ENCODE measurements around the gene ABCA12.

Gene ABCA12

DNA sequence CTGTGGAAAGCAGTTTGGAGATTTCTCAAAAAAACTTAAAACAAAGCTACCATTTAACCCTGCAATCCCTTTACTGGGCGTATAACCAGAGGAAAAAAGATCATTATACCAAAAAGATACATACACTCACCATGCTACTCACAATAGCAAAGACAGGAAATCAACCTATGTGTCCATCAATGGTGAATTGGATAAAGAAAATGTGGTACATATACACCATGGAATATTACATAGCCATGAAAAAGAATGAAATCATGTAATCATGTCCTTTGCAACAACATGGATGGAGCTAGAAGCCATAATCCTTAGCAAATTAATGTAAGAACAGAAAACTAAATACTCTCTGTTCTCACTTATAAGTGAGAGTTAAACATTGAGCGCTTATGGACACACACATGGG, 18.6 kb downstream of the ABCA12 start:
- no peak for DNase-seq (ENCODE audit: low spot score)

DNA sequence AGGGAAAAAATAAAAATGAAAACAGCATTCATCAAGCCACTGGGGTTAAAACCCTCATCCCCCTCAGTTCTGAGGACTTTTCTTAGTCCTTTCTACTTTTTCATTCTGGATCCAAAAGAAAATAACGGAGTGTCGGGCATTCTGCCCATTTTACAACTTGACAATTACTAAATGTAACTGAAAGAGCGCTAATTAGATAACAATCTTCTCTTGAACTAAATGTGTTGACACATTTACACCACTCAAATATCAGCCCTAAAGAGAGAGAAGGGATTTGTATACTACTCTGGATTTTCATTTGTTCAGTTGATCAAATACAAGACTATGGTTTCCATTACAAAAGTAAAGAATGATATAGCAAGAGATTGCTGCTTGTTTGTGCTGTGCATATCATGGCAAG, 27.5 kb downstream of the ABCA12 start:
- DNase-seq (ENCODE audit: low spot score): no peak

DNA sequence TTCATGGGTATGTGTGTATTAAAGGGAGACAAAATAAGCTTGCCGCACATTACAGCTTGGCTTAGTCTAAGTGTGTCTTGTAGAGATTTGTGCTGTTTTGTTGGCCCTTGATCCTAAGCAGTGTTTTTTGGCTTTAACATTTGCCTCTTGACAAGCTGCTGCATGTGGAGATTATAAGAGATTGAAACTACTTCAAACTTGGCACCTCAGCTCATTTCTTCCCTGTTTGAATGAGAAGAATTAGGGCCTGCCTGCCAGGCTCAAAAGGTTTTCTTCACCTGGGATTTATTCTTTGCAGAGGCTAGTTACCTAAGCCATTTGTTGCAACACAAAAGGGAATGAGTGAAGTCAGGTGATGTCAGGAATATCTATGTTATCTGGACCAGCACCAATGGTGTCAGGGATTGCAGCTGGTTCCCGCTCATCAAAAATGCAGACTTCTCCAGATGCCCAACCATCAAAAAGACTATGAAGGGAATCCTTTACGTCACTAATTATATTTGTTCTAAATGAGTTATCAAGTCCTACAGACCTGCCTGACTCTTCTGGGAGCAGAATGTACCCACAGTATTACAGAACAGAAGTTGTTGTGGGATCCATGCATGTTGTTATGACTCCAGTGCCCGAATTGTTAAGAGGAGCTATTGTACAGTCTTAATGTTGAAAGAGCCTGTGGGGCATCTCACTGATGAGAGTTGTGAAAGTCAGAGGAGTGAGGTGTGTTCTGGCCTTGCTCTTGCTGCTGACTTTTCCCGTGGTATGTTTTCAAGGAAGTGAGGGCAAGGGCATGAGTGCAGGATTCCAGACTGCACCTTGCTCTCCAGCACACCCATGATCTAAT, 31.0 kb downstream of the ABCA12 start:
- DNase-seq (ENCODE audit: low spot score): no peak

DNA sequence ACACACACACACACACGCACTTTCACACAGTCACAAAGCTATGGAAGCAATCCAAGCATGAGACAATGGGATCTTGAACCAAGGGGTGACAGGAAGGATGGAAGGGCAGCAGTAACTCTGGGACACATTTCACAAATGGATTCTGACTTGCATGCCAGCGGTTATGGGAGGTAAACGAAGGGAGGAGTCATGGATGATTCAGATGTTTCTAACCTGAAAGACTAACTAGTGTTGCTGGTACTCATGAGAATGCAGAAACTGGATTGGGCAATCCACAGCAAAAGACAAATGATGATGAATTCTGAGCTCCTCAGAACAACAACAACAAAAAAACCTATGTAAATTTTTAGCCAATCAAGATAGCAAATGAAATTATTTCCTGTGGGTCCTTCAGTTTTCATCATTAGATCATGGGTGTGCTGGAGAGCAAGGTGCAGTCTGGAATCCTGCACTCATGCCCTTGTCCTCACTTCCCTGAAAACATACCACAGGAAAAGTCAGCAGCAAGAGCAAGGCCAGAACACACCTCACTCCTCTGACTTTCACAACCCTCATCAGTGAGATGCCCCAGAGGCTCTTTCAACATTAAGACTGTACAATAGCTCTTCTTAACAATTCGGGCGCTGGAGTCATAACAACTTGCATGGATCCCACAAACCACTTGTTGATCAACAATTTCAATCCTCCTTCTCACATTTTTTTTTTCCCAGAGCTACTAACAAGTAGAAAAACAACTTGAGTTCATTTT, 32.6 kb downstream of the ABCA12 start:
- DNase-seq (ENCODE audit: low spot score): no peak

DNA sequence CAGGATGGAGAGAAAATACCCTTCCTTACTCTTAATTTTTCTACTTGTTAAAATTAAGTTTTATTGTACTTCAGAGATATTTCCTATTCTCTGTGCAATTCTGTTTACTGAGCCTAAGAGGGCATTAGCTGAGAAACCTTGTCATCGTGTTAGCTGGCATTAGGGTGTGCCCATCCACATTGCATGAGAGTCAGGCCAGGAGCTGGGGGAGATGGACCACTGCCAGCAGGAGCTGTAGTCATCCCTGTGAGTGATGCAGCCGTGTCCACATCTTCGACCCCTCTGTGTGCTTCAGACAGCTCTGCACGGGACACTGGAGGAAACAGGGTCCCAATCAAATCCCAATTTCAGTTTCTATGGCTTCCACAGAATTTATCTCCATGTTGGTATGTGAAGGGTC, 34.2 kb downstream of the ABCA12 start:
- DNase-seq (ENCODE audit: low spot score): no peak

DNA sequence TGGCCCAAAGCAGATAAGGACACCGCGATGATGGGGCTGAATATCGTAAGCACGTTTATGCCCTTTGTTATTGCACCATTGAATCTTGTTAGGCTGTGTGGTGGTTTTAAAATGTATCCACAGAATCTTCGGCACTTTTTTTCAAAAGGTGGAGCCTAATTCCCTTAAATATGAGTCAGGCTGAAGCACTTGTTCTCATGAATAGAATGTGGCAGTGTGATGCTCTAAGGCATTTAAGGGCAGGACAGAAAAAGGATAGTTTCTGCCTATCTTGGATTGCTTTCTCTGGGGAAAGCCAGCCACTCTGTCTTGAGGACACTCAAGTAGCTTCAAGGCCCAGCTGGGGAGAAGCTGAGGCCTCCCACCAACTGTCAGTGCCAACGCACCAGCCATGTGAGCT, 39.6 kb downstream of the ABCA12 start:
- DNase-seq (ENCODE audit: low spot score): no peak

DNA sequence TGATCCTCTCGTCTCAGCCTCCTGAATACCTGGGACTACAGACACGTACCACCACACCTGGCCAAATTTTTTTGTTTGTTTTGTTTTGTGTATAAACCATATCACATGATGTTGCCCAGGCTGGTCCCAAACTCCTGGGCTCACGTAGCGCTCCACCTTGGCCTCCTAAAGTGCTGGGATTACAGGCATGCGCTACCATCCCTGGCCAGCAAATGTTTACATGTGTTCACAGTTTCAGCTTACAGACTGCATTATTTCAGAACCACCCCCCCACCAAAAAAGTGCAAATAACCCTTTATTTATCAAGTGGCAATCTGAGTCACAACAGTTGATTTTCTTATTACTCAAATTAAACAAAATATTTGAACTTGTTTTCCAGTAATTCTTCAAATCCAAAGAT, 54.3 kb downstream of the ABCA12 start:
- DNase-seq (ENCODE audit: low spot score): no peak

DNA sequence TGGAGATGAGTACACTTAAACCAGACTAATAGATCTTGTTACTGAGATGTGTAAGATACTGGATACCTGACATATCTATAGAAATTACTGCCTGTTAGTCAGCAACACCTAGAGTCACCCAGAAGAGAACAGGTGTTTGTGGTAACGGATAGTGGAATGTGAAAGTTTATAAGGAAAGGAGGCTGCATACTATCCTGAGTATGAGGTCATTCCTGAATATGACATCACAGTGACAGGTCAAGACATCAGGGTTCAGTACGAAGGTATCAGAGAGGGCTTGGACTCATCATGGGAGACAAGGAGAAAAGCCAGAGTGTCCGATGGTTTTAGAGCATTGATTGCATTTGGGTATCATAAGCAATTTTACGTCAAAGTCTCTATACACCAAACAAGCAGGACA, 55.3 kb downstream of the ABCA12 start:
- no peak for DNase-seq (ENCODE audit: low spot score)

DNA sequence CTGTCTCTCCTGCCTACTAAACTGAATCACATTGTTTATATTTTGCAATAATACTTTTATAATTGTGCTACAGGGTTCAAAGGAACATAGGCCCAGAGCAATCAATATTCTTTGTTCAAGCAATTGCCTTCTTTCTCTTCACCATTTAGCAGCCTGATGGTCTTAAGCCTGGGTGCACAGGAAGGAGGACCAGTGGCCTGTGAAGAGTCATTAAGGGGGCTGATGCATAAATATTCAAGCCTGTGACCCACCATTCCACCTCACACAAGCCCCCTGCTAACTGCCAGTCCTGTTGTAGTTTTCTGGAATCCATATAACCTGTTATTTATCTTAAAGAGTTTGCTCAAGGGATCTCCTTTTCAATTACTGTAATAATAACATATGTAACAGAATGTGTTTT, 56.0 kb downstream of the ABCA12 start:
- DNase-seq (ENCODE audit: low spot score): no peak

DNA sequence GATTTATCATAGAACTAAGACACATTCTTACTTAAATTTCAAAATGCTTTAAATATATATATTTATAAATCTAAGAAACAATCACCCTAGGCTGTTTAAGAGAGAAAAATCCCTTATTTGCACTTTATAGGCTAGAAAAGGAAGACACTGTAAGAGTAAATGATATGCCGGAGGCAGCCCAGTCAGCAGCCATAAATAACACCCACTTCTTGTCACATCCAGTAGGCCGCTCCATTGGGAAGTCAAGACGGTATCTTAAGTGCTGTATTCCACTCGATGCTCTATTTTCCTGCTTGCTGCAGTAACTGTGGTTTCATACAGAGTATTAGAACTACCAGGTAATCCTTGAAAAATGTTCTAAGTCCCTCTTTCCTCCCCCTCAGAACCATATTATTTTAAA, 57.9 kb downstream of the ABCA12 start:
- no peak for DNase-seq (ENCODE audit: low spot score)

DNA sequence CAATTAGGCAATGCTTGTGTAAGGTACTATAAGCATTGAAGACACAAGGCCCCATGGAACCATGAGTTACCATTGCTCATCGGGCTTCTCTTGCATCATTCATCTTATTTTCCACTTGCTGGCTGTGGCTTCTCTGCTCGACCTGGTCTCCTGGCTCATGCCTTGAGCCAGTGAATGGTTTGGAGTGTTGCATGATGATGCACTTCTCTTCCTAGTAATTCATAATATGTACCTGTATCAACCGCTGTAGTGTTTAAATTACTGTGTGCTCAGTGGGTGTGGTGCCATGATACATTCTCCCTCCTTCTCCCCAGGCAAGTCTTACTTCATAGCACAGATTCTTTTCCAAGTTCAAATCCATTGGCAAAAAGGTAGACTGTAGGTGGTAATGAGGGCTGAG, 66.8 kb downstream of the ABCA12 start:
- no peak for DNase-seq (ENCODE audit: low spot score)

DNA sequence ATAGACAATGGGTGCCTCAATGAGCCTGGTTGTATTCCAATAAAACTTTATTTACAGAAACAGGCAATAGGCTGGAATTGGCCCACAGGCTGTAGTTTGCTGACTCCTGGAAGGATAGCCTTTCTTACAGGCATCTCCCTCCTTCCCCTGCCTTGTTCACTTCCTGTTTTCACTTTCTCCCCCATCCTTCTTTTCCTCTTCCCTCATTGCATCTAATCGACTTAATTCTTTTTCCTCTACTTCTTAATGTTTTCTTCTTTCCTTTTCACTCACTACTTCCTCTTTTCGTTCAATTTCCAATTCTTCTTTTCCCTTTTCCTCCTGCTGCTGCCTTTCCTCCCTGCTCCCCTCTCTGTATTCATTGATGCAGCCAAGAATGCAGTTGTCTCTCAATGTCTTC, 70.0 kb downstream of the ABCA12 start:
- no peak for DNase-seq (ENCODE audit: low spot score)

DNA sequence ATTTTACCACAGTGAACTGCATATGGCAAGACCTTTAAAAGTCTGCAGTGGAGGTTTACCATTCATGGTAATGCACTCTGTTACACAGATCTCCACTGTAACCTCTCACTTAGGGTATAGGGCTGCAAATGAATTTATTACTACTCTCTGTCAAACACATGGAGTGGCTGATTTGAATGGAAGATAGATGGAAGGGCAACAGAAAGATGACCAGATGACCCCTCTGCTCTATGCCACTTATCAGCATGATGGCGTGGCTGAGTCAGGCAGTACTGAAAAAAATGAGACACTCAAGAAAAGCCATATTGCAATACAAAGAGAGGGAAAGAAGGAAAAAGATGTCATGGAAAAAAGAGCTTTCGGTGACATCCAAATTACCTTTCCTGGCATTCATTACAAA, 72.3 kb downstream of the ABCA12 start:
- no peak for DNase-seq (ENCODE audit: low spot score)

DNA sequence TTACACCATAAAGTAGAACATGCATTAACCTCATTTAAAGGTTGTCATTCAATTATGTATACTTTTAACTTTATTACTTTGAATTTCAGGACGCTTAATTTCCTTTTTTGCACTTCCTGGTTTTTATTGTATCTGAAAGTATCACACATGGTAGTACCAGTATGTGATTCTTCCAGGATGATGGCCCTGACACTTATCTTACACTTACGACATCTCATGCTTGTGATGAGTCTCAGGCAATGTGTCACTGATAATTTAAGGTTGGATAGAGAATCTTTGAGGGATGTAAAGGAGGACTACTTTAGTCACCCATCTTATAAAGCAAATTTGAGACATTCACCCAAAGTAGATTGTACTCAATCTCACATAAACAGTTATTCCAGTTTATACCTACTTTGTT, 74.9 kb downstream of the ABCA12 start:
- no peak for DNase-seq (ENCODE audit: low spot score)

DNA sequence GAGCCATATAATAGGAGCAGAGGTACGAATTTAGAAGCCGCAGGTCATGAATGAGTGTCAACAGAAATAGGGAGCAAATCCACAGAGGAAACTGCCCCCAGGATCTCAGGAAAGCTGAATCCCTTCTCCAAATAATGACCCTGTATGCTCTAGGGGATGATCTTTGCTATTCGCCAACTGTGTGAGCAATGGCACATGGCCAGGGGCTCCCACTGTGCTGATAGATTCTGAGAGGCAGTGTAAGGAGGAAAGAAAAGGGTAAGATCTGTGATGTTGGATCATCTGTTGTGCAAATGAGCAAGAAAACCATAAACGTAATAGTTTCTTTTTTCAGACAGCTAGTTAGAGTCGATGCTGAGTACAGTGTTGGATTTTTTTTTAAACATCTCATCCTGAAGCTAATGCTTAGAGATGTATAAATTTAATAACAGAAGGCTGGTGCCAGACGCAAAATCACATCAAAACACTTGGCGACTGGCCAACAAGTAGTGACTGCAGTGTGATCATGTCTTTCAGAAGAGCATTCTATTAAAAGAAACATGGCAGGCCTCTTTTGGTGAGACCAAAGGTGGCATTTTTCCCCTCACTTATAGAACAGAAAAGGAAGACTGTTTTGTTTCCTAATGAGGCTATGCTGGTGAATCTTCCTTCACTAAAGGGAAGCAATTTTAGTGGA, 77.4 kb downstream of the ABCA12 start:
- peak; percentile 3 for DNase-seq (ENCODE audit: low spot score)

DNA sequence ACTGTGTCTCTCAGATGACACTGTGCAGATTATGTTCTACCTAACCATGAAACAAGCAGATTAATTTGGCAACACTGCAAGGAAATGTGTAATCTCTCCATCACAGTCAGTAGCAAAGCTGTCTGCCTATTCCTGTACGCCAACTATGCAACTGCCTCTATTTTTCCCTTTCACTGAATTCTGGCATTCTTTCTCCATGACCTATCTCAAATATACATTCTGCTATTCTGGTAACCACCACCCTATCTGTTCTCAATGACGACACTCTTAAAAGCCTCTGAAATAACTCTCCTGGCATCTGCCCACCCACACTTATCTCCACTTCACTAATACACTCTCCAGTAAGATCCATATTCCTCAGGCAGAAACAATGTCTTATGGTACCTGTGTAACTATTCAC, 78.7 kb downstream of the ABCA12 start:
- DNase-seq (ENCODE audit: low spot score): no peak

DNA sequence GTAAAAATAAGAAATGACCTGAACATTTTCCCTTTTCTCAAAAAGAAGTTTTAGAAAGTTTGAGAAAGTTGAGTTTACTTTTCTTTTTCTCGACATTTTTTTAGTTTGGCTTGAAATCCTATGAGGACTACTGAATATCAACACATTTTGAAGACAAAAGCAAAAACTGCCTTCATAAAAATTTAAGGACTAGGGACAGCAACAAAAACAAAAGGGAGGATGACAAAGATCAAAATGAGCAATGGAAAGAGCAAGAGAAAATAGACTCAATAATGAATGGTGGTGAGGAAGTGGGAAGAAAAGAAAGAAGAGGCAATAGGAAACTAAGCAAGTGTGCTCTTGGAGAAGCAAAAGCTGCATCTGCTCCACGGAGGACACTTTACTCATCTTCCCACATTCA, 82.5 kb downstream of the ABCA12 start:
- DNase-seq (ENCODE audit: low spot score): no peak

DNA sequence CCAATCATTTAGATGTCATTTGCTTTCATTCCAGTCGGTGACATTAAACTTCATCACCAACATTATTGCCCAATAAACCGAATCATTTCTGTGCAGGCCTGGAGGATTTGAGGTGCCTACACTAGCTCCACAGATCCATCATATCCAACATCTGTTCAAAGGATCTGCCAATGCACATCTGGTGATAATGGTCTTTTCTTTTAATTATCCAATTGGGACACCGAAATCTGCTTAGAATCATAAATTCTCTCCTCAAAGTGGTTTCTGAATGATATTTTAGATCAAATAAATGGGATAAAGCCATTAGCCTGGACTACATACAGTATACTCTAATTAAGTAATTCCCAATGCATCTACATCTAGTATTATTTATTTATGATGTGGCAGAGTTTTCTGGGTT, 85.6 kb downstream of the ABCA12 start:
- DNase-seq (ENCODE audit: low spot score): no peak

DNA sequence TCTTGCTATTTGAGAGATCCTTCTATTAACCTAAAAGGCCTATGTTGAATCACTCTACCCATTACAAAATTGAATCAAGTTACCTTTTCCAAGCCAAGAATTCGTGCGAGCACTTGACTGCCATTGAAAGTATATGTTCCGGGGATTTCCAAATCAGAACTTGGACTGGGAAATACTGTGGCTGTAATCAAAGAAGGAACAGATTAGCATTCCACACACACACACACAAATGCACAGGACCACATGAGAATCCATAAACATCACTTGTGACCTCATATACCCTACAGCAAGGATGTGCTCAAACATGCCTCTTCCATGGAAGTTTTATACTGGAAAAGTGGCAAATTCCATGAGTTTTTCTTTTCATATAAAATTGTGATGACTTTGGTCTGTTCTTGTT, 86.0 kb downstream of the ABCA12 start:
- no peak for DNase-seq (ENCODE audit: low spot score)

DNA sequence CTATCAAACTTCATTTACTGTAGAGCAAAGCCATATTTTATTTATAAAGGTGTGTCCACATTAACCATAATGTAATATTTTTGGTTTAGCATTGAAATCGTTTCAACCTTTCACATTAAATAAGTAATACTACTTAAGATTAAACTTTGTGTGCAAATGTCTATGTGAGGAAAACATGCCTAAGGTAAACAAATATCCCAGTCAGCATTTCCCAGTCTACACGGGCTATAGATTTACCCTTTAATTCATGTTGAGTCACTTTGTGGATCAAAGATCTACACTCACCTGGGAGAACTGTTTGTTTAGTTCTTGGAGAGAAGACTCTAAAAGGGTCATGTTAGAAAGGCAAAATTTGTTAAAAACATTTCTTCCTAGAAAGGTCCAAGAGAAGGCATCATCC, 89.1 kb downstream of the ABCA12 start:
- DNase-seq (ENCODE audit: low spot score): no peak

DNA sequence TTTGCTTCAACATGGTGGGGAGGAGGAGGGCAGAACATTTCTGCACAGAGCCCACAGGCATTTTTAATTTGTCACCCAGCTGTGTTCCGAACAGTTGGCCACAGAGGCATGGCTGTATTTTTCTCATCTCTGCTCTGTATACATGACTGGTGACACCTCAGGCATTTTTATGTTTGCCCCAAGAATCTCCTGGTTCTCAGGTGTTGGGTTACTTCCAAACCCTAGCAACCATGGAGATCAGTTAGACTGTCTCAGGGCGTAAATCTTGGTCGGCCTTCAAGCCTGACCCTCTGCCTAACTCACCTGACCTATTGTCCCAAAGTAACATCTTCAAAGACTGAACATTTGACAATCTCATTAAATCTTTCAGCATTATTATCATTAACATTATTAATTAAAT, 100.0 kb downstream of the ABCA12 start:
- DNase-seq (ENCODE audit: low spot score): no peak

DNA sequence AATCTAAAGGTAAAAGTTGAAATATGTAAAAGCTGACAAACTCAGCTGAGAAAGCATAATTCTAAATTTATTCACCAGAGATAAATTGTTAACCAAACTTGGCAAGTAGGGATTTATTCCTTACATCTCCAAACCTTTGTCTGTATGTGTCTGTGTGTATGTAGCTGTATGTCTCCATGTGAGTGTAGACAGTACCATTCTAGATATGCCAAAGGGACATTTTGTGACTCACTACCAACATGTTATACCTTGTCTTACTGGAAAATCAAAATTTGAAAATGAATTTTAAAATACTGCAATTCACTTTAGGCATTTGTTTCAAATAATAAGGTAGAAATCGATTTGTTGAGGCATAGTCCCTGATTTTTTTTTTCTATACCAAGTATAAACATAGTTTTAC, 102.1 kb downstream of the ABCA12 start:
- DNase-seq (ENCODE audit: low spot score): no peak

DNA sequence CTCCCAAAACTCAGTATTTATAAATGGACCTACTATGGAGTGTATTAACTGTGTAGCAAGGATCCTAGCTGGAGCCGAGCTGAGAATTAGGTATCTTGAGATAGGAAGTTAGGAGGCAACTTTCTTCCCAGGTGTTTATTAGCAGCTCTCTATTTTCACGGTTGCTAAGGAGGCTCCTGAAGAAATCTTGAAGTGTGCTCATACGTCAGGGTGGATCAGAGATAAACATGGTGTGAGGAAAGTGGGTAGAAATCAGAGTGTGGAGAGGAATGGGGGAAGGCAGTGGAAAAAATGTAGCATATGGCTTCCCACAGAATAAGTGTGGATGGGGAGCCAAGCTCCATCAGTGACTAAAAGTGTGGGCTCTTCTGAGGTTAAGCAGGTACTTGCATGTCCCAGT, 104.3 kb downstream of the ABCA12 start:
- no peak for DNase-seq (ENCODE audit: low spot score)

Measured in globus pallidus (tissue), 1 donor.